HUES48 (cell line): ENCODE measurements around the gene GSN.

ENCODE experiments used
- H3K27ac ChIP-seq: one replicate; pipeline ENCODE4 v1.7.0; 2013; ENCODE audit warnings: low read depth, low read length, inconsistent platforms
- H3K27me3 ChIP-seq: 2 replicates; pipeline ENCODE4 v1.6.1; 2013; ENCODE audit warnings: mild to moderate bottlenecking, low read length; ENCODE audit not compliant: control insufficient read depth, insufficient read depth
- H3K36me3 ChIP-seq: 2 replicates; pipeline ENCODE4 v1.6.1; 2013; ENCODE audit warnings: low read length; ENCODE audit not compliant: control insufficient read depth, insufficient read depth
- H3K4me1 ChIP-seq: 2 replicates; pipeline ENCODE4 v1.6.1; 2013; ENCODE audit warnings: mild to moderate bottlenecking, low read length; ENCODE audit not compliant: control insufficient read depth, insufficient read depth
- H3K4me3 ChIP-seq: 2 replicates; pipeline ENCODE4 v1.5.1; 2013; ENCODE audit warnings: mild to moderate bottlenecking, low read depth, low read length
- H3K9ac ChIP-seq: 2 replicates; pipeline ENCODE4 v1.6.1; 2013; ENCODE audit warnings: mild to moderate bottlenecking, low read depth, low read length, moderate library complexity
- H3K9me3 ChIP-seq: 2 replicates; pipeline ENCODE4 v1.6.1; 2013; ENCODE audit warnings: low read length; ENCODE audit not compliant: control insufficient read depth, insufficient read depth

GSN gene

DNA sequence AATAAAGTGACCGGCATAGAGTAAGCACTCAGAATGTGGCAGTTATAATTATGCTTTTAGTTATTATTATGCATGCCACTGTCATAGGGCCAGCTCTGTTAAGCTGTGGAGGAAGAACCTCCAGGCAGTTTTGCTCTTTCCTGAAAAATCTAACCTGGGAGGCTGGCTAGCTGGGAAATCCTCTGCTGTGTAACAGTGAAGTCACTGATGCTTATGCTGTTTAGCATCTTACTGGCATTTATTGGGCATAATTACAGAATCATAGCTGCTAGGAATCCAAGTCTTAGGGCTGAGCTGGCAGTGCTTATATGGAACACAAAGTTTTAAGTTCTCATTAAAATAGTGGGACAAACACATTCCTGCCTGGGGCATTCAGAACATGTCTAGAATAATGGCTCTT is 5.5 kb upstream of the GSN start:
- no peak overlapping the region for H3K4me3 ChIP-seq
- H3K4me1 ChIP-seq: peaks cover 16% of the 10 kb centered on the region
- no peaks in the 10 kb centered on the region for H3K36me3 ChIP-seq
- H3K9me3 ChIP-seq: no peaks in the 10 kb centered on the region
- H3K9ac ChIP-seq: no peak overlapping the region
- no peak overlapping the region for H3K27ac ChIP-seq
- peaks cover 35% of the 10 kb centered on the region for H3K27me3 ChIP-seq

DNA sequence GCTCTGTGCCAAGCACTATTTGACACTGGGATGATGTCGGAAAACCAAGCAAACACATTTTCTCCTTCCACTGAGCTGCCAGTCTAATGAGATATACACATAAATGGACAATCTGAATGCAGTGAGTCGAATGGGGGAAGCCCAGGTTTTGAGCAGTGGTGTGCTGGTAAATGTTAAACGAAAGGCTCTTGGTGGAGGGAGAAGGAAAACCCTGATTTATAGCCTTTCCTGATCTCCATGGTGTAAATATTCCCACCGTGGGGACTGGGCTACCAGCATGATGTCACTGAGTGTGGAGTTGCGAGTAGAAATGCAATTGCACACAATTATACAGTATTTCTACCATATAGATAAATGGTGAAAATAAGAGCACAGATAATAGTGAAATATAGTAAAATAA is 5.0 kb upstream of the GSN start:
- Histone ChIP-seq H3K27me3 (peaks cover 39% of the 10 kb centered on the region), H3K36me3 (no peaks in the 10 kb centered on the region), H3K27ac (no peak overlapping the region), H3K4me1 (peaks cover 18% of the 10 kb centered on the region), H3K4me3 (no peak overlapping the region), H3K9me3 (no peaks in the 10 kb centered on the region), H3K9ac (no peak overlapping the region)

- Histone ChIP-seq H3K4me1 (peaks cover 27% of the 10 kb centered on the region), H3K9ac (no peak overlapping the region), H3K9me3 (no peaks in the 10 kb centered on the region), H3K36me3 (no peaks in the 10 kb centered on the region), H3K27me3 (peaks cover 61% of the 10 kb centered on the region), H3K4me3 (no peak overlapping the region), H3K27ac (no peak overlapping the region)
Observed at GRCh38 chr9:121266356-121266755, 1.6 kb upstream of the GSN start.

DNA sequence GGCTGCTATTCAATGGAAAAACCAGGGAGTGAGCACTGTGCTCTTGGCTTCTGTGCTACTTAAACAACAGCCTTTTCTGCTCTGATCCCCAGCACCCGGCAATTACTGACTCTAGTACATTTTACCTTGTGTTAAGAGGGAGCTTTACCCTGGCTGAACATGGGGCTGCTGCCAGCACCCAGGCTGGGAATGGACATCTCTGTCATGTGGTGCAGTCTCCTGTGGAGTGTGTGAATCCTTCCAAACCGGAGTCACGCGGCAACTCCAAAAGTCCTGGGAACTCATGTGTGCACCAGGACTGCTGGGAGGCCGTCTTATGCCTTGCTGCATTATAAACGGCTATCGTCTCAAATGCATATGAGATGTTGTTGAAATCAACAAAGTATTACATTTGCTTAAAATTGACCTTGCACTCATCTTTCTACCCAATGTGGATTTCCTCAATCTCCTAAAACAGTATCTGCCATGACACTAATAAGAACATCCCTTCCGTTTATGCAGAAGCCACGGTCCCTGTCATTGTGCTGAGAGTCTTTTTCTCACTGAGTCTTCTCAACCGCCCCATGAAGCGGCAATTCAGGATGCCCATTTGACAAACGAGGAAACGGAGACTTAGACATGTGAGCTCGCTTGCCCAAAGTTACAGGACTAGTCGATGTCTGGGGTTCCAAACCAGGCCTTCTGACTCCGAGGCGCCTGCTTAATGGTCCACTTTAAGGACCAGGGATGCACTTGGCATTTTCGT is 884 bp upstream of the GSN start:
- peak overlapping the region; percentile 8 for H3K27ac ChIP-seq
- H3K4me1 ChIP-seq: peaks cover 27% of the 10 kb centered on the region
- H3K27me3 ChIP-seq: peaks cover 61% of the 10 kb centered on the region
- H3K4me3 ChIP-seq: peak overlapping the region; percentile 77
- H3K36me3 ChIP-seq: no peaks in the 10 kb centered on the region
- H3K9me3 ChIP-seq: no peaks in the 10 kb centered on the region
- no peak overlapping the region for H3K9ac ChIP-seq

- Histone ChIP-seq H3K27ac (peak overlapping the region; percentile 34), H3K9ac (no peak overlapping the region), H3K4me3 (peak overlapping the region; percentile 77), H3K4me1 (peaks cover 27% of the 10 kb centered on the region), H3K27me3 (peaks cover 61% of the 10 kb centered on the region), H3K36me3 (no peaks in the 10 kb centered on the region), H3K9me3 (no peaks in the 10 kb centered on the region)
Observed at GRCh38 chr9:121268598-121268850, 562 bp downstream of the GSN start.

- no peak overlapping the region for H3K9ac ChIP-seq
- no peaks in the 10 kb centered on the region for H3K9me3 ChIP-seq
- no peaks in the 10 kb centered on the region for H3K36me3 ChIP-seq
- peak overlapping the region; percentile 34 for H3K27ac ChIP-seq
- H3K4me3 ChIP-seq: peak overlapping the region; percentile 77
- peaks cover 60% of the 10 kb centered on the region for H3K27me3 ChIP-seq
- H3K4me1 ChIP-seq: peaks cover 27% of the 10 kb centered on the region
Observed at GRCh38 chr9:121268851-121269641, 1.1 kb downstream of the GSN start.

- Histone ChIP-seq H3K9ac (no peak overlapping the region), H3K36me3 (no peaks in the 10 kb centered on the region), H3K4me3 (peak overlapping the region; percentile 77), H3K9me3 (no peaks in the 10 kb centered on the region), H3K27ac (no peak overlapping the region), H3K4me1 (peaks cover 27% of the 10 kb centered on the region), H3K27me3 (peaks cover 53% of the 10 kb centered on the region)
Observed at GRCh38 chr9:121269642-121270254, 1.8 kb downstream of the GSN start.

GRCh38 chr9:121271368-121272341 is 3.7 kb downstream of the GSN start:
- H3K4me3 ChIP-seq: no peak overlapping the region
- H3K27me3 ChIP-seq: peaks cover 34% of the 10 kb centered on the region
- H3K9me3 ChIP-seq: no peaks in the 10 kb centered on the region
- no peaks in the 10 kb centered on the region for H3K36me3 ChIP-seq
- H3K4me1 ChIP-seq: peaks cover 27% of the 10 kb centered on the region
- H3K27ac ChIP-seq: no peak overlapping the region
- no peak overlapping the region for H3K9ac ChIP-seq

GRCh38 chr9:121272401-121272948 is 4.5 kb downstream of the GSN start:
- H3K36me3 ChIP-seq: no peaks in the 10 kb centered on the region
- no peaks in the 10 kb centered on the region for H3K9me3 ChIP-seq
- peaks cover 26% of the 10 kb centered on the region for H3K27me3 ChIP-seq
- no peak overlapping the region for H3K9ac ChIP-seq
- no peak overlapping the region for H3K4me3 ChIP-seq
- H3K27ac ChIP-seq: no peak overlapping the region
- peaks cover 22% of the 10 kb centered on the region for H3K4me1 ChIP-seq

DNA sequence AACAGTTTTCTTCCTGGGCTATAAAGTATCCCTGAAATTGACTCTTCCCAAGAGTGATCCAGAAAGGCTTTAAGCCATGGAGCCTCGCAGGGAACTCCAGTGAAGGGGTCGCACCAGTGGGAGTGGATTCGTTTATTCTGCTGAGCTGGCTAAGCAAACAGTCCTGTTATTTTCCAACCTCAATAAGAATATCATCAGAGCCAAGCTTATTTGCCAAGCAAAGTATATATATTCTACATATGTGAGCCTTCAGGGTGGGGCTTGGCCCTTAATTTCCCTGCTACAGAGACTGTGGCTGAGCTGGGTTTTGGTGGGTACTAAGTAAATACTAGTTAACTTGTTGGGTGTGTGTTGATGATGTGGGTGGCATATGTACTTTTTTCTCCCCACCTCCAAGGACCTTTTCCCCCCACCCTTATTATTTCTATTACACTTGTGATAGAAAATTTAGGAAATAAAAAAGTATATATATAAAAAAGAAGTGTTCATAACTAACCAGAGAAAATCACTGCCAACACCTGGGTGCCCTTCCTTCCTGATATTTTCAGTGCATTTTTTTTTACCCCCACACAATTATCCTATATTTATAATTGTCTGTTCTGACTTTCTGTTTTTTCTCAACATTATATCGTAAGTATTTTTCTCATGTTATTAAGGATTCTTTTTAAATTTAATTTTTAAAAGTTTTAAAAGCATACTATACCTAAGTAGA is 5.3 kb downstream of the GSN start:
- Histone ChIP-seq H3K4me1 (peaks cover 24% of the 10 kb centered on the region), H3K27ac (no peak overlapping the region), H3K4me3 (no peak overlapping the region)

More for the DNA sequence above, 5.3 kb downstream of the GSN start:
- no peaks in the 10 kb centered on the region for H3K9me3 ChIP-seq
- H3K27me3 ChIP-seq: peaks cover 22% of the 10 kb centered on the region
- no peak overlapping the region for H3K9ac ChIP-seq
- H3K36me3 ChIP-seq: no peaks in the 10 kb centered on the region
